Left colon (tissue), 2 donors: ENCODE data around the gene MUC4. TPM values are rescaled to one million over a fixed set of nuclear protein-coding genes. Genes with fewer than 3 reads are reported as not detected.
"Not testable (repeated sequence)": the region's sequence is repeated elsewhere in the genome, so short reads cannot be mapped to it uniquely, and the experiment has no call there.

Experiments
- ATAC-seq: fragments of 200-7000 bp; cut with Tn5 transposase; one replicate; pipeline ENCODE4 v1.9.1; 2020; ENCODE audit warnings: mild to moderate bottlenecking, moderate library complexity
- DNase-seq, 2 donors: peaks; one replicate each; pipeline ENCODE4 v3.0.0-alpha.2; 2020
- intact Hi-C, 2 donors: fragments of 100-400 bp; cut with DNase I in 1 of 2; cut with micrococcal nuclease in 1 of 2; formaldehyde crosslinking; loops; one replicate each; pipeline versions ENCODE4 v1.11.2 to v1.14.0; 2022; cut with DNase I, micrococcal nuclease
- total RNA-seq, 2 donors: library from RNA; stranded (reverse); fragmentation: NEBNext Ultra II Directional; extraction: Animal tissue kit (Norgen Biotek cat#: 25700); gene quantifications; one replicate each; pipeline ENCODE4 v1.2.1, GENCODE V29; 2021
- donor health status: DM: no; HTN: no; CAD: no.
- donor health status: DM: yes; HTN: yes; CAD: no.

The MUC4 gene
- total RNA-seq, 2 donors from 2014 or later, result 114 to 356 TPM

DNA sequence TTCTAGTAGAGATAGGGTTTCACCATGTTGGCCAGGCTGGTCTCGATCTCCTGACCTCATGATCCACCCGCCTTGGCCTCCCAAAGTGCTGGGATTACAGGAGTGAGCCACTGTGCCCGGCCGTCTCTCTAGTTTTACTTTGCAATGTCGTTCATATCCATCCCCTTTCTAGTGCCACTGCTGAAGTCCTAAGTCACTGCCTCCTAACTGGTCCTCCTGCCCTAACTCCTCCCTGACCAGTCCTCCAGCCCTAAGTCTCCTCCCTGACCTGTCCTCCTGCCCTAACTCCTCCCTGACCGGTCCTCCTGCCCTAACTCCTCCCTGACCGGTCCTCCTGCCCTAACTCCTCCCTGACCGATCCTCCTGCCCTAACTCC is 99.2 kb downstream of the MUC4 start:
- intact Hi-C loops, DNase-seq, ATAC-seq: not testable (repeated sequence)

- ATAC-seq (no peak), DNase-seq (no peak)
- intact Hi-C loops, result no loop called here
Measured at GRCh38 chr3:195711813-195712534, 99.8 kb downstream of the MUC4 start.

GRCh38 chr3:195711091-195711812 is 100.5 kb downstream of the MUC4 start:
- ATAC-seq, DNase-seq, intact Hi-C loops: not testable (repeated sequence)

DNA sequence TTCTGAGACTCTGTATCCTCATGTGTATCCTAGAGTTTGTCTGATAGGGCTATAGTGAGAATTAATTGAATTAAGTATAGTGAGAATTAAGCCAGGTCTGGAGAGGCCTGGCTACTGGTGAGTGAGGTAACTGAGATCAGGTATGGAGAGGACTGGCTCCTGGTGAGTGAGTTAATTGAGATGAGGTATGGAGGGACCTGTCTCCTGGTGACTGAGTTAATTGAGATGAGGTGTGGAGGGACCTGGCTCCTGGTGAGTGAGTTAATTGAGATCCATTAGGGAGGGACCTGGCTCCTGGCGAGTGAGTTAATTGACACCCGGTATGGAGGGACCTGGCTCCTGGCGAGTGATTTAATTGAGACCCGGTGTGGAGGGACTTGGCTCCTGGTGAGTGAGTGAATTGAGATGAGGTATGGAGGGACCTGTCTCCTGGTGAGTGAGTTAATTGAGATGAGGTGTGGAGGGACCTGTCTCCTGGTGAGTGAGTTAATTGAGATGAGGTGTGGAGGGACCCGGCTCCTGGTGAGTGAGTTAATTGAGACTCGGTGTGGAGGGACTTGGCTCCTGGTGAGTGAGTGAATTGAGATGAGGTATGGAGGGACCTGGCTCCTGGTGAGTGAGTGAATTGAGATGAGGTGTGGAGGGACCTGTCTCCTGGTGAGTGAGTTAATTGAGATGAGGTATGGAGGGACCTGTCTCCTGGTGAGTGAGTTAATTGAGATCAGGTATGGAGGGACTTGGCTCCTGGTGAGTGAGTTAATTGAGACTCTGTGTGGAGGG is 101.4 kb downstream of the MUC4 start:
- intact Hi-C loops, DNase-seq, ATAC-seq: not testable (repeated sequence)

DNA sequence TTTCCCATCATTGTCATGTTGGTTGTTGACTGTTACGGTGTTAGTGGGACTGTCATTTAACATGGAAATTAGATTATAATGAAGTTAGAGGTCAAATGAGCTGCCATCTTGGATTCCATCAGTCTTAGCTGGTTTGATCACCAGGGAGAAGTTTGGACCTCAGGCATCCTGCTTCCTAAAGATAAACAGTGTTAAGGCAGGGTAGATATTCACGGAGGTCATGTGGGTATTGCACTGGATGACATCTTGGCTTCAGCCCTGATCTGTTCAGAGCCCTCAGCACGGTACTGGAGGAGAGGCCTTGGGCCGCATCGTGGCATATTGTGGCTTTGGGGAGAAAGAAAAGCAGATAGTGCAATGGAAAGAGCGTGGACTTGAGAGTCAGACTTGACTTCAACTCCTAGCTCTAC is 102.0 kb downstream of the MUC4 start:
- DNase-seq (no peak), ATAC-seq (no peak)
- intact Hi-C loops, result no loop called here

DNA sequence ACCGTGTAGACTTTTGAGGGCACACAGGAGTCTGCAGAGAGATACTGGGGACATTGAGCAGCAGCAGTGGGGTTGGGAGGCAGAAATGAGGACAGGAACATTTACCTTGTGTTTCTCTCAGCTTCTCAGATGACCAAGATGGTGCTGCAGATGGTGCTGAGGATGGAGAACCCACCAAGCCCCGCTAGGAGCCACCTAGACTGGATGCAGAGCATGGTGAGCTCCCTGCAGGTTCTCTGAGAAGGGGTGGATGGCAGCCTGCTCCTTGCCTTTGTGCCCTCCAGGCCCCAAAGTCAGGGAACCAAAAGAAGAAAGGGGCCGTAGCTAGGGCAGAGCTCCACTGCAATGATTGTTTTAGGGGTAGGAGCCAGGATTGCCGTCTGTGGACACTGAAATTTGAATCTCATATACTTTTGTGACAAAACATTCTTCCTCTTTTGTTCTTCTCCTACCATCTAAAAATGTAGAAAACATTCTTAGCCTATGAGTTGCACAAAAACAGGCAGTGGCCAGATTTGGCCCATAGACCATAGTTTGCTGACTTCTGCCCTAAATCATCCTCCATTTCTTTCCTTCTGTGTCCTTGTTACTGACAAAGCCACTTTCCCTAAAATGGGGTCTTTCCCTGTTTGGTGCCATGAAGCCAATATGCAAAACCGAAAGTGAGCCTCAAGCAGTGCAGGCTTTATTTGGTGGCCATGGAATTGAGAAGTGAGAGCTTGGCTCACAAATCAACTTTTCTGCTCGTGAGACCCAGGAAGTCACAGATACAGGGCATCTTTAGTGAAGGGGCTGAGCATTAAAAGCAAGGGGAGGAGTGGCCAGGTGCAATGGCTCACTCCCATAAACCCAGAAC is 102.9 kb downstream of the MUC4 start:
- ATAC-seq, result peak; percentile 2
- no peak for DNase-seq
- intact Hi-C loops, result no loop called here

DNA sequence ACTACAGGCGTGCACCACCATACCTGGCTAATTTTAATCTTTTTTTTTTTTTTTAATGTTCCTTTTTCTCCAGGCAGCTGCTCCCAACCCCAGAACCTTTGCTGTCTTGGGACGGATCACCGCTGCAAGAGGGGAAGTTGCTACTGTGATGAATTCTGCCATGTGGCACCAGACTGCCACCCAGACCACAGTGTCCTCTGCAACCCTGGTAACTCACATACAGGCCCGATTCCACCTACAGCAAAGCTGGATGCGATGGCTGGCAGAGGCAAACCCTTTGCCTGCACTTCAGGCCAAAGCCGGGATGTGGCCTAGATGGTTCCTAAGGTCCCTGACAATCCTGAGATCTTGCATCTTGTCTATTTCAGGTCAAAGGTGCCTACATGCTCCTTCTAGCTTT is 103.7 kb downstream of the MUC4 start:
- intact Hi-C loops, result no loop called here
- no peak for DNase-seq
- no peak for ATAC-seq

DNA sequence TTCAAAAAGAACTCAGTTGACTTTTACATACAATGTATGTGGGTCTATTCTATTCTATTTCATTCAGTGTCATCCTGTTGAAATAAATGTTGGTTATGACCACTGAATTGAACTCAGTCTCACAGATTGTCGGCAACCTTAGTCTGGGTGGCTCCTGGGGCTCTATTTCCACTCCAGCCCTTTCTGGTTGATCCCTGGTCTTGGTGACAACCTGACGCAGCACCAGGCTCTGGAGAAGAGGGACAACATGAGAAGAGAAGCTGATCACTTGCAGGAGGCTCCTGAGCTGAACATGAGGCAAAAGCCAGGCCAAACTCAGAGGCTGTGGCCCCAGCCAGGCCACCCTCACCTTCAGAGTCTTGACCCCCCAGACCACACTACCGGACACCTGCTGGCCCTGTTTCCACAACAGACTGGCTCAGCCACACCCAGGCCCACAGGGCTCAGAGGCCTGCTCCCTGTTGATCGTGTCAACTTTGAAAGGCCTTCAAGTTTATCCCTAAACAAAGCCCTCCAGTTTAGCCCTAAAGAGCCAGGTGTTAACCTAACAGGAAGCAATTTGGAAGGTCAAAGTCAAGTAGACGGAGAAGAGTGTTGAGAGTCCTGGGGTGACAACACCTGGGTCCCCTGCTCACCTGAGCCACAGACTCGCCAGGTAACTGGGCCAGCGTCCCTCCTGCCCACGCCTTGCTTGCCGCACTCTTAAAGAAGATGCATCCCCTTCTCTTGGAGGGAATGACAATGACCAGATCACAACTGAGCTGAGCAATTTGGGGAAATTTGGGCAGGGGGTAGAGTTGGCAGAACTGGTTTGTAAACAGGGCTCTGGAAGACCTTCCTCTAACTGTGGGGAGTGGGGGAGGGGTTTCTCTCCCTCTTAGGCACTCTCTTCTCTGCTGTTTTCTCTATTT is 106.4 kb downstream of the MUC4 start:
- ATAC-seq (peak; percentile 39), DNase-seq (no peak)
- intact Hi-C loops, result no loop called here

DNA sequence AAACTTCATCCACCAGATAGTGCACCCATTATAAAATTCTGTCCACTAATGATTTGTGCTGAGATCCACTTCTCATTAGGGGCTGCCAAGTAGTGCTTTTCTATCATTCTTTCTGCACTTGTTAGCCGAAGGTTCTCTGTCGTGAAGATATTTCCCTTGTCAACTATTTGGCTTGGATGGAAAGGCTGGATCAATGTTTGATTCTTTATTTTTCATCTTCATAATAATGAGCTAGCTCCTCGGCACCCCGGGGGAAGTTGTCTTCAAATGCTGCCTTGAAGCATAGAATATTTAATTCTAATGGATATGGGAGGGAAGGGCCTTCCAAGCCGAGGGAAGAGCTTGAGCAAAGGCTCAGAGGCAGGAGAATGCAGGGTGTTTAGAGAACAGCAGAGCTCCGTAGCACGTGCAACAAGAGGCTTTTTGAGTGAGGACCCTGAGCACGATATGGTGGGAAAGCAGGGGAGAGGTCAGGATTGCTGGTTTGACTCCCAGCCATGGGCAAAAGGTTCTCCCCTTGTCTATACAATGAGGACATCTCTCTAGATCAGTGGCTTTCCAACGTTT is 107.2 kb downstream of the MUC4 start:
- peak; percentile 2 to 22 for DNase-seq
- intact Hi-C loops, result no loop called here
- no peak for ATAC-seq

DNA sequence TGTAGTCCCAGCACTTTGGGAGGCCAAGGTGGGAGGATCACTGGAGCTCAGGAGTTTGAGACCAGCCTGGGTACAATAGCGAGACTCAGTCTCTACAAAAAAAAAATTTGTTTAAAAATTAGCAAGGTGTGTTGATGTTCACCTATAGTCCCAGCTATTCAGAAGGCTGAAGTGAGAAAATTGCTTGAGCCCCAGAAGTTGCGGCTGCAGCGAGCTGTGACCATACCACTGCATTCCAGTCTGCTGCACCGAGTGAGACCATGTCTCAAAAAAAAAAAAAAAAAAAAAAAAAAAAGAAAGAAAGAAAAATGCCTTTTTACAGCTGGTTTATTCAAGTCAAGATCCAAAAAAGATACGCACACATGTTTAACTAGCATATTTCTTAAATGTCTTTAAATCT is 108.0 kb downstream of the MUC4 start:
- DNase-seq, result peak in 1 of 2 donors; percentile 16
- intact Hi-C loops, result no loop called here
- no peak for ATAC-seq

DNA sequence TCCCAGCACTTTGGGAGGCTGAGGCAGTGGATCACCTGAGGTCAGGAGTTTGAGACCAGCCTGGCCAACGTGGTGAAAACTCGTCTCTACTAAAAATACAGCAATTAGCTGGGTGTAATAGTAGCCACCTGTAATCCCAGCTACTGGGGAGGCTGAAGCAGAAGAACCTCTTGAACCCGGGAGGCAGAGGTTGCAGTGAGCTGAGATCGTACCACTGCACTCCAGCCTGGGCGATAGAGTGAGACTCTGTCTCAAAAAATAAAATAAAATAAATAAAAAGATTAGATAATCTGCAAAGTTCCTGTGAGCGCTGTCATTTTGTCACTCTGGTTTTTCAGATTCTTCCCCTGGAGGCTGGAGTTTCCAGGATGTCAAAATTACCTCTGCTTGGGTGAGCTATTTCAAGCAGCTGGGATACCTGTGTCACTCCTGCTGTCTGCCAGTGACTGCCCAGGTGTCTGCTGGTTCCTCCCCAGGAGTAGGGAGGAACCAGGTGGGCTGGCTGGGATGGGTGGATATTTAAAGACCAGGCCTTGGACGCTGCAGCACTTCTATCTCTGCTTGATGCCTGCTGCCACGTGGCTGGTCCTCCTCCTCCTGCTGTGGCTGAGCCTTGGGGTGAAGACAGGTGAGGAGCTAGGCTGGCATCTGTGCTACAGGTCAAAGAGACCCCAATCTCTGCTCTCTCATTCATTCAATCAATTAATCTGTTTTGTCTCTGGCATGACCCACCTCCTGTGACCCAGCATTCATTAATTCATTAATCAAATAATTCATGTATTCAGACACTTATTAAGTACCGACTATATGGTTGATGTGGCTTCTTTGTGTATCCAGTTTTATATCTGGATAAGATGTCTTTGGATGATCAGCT is 110.5 kb downstream of the MUC4 start:
- peak in 1 of 2 donors; percentile 21 for DNase-seq
- peak; percentile 6 for ATAC-seq
- intact Hi-C loops, result no loop called here

GRCh38 chr3:195700319-195700718 is 111.4 kb downstream of the MUC4 start:
- peak; percentile 2 to 12 for DNase-seq
- ATAC-seq, result no peak
- intact Hi-C loops, result no loop called here

DNA sequence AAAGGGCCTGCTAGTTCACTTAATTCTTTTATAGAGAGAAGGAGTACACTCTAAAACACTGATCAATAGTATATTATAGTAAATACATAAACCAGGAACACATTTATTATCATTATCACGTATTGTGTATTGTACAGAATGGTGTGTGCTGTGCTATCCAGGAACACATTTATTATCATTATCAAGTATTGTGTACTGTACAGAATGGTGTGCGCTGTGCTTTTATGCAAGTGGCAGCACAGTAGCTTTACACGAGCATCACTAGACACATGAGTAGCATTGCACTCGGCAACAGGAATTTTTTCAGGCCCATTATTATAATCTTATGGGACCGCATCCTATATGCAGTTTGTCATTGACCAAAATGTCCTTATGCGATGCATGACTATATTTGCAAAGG is 111.9 kb downstream of the MUC4 start:
- ATAC-seq (peak; percentile 18), DNase-seq (peak in 1 of 2 donors; percentile 11)

GRCh38 chr3:195699388-195699771 is 112.3 kb downstream of the MUC4 start:
- intact Hi-C loops, result no loop called here
- ATAC-seq (no peak), DNase-seq (peak in 1 of 2 donors; percentile 8)

More for the DNA sequence above, 111.9 kb downstream of the MUC4 start:
- intact Hi-C loops, result no loop called here

DNA sequence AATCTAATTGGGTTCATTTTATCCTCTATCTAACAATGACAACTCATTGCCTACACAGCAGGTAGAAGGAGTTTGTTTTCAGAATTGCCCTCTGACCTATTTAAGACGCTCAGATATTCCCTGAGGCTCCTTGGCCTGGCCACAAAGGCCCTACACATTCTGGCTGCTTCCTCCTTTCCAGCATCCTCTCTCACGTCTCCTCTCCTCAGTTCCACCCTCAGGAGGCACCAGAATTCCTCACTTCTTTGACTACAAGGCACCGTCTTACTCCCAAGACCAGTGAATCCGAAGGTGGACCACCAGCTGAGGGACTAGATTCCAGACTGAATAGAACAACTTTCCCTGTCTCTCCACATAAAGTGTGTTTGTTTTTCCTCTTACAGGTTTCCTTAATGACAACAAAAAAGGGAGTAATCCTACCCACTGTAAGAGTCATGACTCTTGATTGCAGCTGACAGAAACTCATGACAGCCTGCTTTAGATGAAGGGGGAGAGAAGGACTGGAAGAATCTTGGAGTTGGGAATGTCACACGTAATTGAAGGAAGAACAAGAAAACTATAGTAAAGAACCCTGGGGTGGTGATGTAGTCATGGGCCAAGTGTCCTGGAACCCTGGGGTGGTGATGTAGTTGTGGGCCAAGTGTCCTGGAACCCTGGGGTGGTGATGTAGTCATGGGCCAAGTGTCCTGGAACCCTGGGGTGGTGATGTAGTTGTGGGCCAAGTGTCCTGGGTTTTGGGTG is 112.9 kb downstream of the MUC4 start:
- intact Hi-C loops, result no loop called here
- peak in 1 of 2 donors; percentile 20 for DNase-seq
- ATAC-seq, result no peak

GRCh38 chr3:195698325-195698646 is 113.4 kb downstream of the MUC4 start:
- ATAC-seq (no peak), DNase-seq (peak in 1 of 2 donors; percentile 24)
- intact Hi-C loops, result no loop called here
